ENCODE measurements around the gene ZDHHC11.
A peak's percentile ranks its signal among the peaks of the same experiment; 100 is the strongest.

Gene ZDHHC11

DNA sequence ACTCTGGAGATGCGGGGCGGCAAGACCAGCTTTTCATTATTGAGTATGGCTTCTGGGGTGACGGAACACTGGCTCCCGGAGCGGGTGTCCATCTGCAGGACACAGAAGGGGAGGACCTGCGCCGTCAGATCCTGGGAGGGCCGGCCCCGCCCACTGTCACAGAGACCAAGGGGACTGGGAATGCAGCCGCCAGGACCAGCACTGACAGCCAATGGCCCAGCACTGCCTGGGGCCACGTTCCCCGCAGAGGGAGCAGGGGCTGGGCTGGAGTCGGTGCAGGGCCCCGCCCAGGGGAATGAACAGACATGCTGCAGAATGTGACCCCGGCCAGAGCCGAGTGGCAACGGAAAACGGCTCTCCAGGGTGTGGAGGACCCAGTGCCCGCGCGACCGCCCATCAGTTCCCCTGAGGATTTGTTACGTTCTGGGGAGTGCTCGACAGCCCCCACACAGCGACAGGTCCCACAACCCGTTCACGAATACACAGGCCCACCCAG is at the start of gene ZDHHC11:
Gene ZDHHC11, minus strand, starts transcription at position 476 of the 496 bp plus-strand sequence. Its CDS starts 384 bp downstream, at position 92.
- no peak for DNase-seq (ENCODE audit: insufficient read length, low spot score)
- FAIRE-seq = no peak

GRCh38 chr5:893711-894110 is 42.9 kb upstream of the ZDHHC11 start:
- FAIRE-seq (no peak), DNase-seq (ENCODE audit: insufficient read length, low spot score) (no peak)
- TF ChIP-seq POLR2A (IDR thresholded peaks at IDR 0.05; ENCODE audit: low read depth, low read length) = no peak

More for the DNA sequence above, at the start of gene ZDHHC11:
- no peak for TF ChIP-seq POLR2A (IDR thresholded peaks at IDR 0.05; ENCODE audit: low read depth, low read length)

- DNase-seq (ENCODE audit: insufficient read length, low spot score) = no peak
- TF ChIP-seq POLR2A (IDR thresholded peaks at IDR 0.05; ENCODE audit: low read depth, low read length) = no peak
- FAIRE-seq = no peak
Measured at GRCh38 chr5:893137-893506, 42.3 kb upstream of the ZDHHC11 start.

DNA sequence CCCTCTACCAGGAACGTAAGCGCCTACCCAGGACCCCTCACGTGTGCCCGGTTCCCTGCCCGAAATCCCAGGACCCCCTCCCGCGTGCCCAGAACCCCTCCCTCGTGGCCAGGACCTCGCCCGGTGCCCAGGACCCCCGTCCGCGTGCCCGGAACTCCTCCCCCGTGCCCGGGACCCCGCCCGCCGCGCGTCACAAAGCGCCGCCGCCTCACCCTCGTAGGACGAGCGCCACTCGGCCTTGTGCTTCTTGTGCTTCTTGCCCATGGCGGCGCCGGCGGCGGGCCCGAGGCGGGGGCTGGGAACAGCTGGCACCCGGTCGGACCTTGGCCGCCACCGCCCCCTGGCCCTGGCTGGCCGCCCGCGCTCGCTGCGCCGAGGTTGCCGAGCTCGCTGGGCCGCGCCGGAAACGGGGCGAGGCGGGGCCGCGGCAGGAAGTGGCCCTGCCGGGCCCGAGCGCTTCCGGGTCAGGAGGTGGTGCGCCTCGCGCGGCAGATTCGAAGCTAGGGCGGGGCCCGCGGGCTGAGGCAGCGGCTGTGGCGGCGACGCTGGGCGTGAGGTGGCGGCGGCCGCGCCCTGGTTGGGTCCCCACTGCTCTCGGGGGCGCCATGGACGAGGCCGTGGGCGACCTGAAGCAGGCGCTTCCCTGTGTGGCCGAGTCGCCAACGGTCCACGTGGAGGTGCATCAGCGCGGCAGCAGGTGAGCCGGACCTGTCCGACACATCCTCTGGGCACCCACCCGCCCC is 41.8 kb upstream of the ZDHHC11 start, which contains the start of the genes BRD9 and TRIP13:
Gene BRD9, minus strand, starts transcription at position 408 of the 743 bp plus-strand sequence. Its CDS starts 144 bp downstream, at position 264.
Gene TRIP13, plus strand, starts transcription at position 491 of the 743 bp plus-strand sequence. Its CDS starts 115 bp downstream, at position 606.
- no peak for FAIRE-seq
- peak; percentile 99 for DNase-seq (ENCODE audit: insufficient read length, low spot score)
- TF ChIP-seq POLR2A (IDR thresholded peaks at IDR 0.05; ENCODE audit: low read depth, low read length) = peak; percentile 86

- DNase-seq (ENCODE audit: insufficient read length, low spot score) = peak; percentile 67
- TF ChIP-seq POLR2A (IDR thresholded peaks at IDR 0.05; ENCODE audit: low read depth, low read length) = no peak
- no peak for FAIRE-seq
Measured at GRCh38 chr5:891837-892393, 41.1 kb upstream of the ZDHHC11 start.

GRCh38 chr5:891117-891836 is 40.5 kb upstream of the ZDHHC11 start:
- FAIRE-seq (no peak), DNase-seq (ENCODE audit: insufficient read length, low spot score) (no peak)
- TF ChIP-seq POLR2A (IDR thresholded peaks at IDR 0.05; ENCODE audit: low read depth, low read length) = no peak

DNA sequence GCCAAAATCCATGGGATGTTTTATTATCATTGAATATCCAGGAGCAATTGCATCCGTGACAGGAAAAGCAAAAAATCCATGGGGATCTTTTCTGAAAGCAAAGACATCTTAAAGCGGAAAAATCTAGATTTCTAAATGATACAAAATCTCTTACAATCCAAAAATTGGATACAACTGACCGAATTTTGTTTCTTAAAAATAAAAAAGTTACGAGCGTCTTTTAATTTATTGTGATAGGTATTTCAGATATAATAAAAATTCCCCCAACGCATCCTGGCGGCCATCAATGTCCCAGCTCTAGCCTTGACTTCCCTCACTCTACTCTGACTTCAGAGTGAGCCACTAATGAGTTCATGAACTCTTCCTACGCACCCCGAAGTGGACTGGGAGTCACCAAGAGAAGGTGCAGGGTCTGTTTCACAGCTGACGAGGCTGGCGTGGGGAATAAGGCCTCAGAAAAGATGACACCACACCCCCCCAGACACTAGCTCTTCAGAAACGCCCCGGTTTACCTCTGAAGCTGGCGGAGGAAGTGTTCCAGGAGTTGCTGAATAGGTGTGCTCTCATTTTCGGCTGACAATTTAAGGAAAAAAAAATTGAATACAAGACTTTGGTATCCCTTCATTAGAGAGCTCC is 38.4 kb upstream of the ZDHHC11 start:
- FAIRE-seq = no peak
- TF ChIP-seq POLR2A (IDR thresholded peaks at IDR 0.05; ENCODE audit: low read depth, low read length) = no peak
- no peak for DNase-seq (ENCODE audit: insufficient read length, low spot score)

GRCh38 chr5:888638-889035 is 37.9 kb upstream of the ZDHHC11 start:
- no peak for DNase-seq (ENCODE audit: insufficient read length, low spot score)
- TF ChIP-seq POLR2A (IDR thresholded peaks at IDR 0.05; ENCODE audit: low read depth, low read length) = no peak
- FAIRE-seq = no peak

DNA sequence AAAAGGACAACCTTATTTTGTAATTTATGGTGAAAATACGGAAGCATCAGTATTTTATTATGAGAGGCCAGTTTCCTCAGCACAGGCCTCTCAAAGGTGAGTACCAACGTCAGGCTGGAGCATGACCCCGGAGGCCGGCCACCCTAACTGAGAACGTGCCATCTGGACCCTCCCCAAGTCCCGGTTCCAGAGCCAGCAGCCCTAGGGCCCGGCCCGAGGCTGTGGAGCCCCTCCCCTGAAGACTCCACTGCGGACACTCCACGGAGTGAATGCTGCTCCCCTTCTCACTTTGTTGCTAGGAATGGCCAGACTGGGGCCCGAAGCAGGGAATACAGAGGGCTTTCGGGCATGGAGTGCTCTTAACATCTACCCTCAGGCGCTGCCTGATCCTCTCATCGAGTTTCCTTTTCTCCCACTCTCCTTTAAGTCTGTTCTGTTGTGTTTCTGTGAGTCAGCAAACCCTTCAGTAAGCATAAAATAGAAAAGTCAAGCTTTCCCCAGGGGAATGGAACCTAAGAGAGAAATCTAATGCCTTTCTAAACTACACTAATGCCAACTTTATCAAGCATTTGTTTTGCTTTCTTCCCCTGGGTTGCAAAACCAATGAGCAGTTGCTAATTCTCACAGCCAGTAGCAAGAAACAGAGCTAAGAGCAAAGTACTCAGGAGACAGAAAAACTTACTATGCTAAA is 37.3 kb upstream of the ZDHHC11 start:
- no peak for DNase-seq (ENCODE audit: insufficient read length, low spot score)
- FAIRE-seq = no peak
- TF ChIP-seq POLR2A (IDR thresholded peaks at IDR 0.05; ENCODE audit: low read depth, low read length) = no peak

GRCh38 chr5:886716-887325 is 36.0 kb upstream of the ZDHHC11 start:
- TF ChIP-seq POLR2A (IDR thresholded peaks at IDR 0.05; ENCODE audit: low read depth, low read length) = no peak
- DNase-seq (ENCODE audit: insufficient read length, low spot score) (no peak), FAIRE-seq (no peak)

DNA sequence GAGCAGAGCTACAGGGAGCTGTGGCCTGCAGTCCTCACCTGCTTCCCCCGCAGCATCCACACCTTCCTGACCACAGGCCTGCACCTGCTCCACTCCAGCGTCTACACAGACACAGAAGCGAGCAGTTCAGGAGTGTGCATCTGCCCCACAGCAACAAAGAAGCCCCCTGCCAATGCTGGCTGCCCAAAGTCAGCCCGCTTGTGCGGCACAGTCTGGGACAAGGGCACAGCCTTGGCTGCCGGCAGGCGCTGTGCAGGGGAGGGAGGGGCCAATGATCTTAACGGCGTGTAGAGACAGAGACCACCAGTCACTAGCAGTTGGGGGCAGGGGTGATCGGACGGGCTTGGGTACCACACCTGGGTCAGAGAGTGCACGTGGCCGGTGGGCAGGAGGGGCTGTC is 35.2 kb upstream of the ZDHHC11 start:
- DNase-seq (ENCODE audit: insufficient read length, low spot score) (no peak), FAIRE-seq (no peak)
- TF ChIP-seq POLR2A (IDR thresholded peaks at IDR 0.05; ENCODE audit: low read depth, low read length) = no peak

GRCh38 chr5:885529-885928 is 34.7 kb upstream of the ZDHHC11 start:
- no peak for TF ChIP-seq POLR2A (IDR thresholded peaks at IDR 0.05; ENCODE audit: low read depth, low read length)
- DNase-seq (ENCODE audit: insufficient read length, low spot score) (no peak), FAIRE-seq (no peak)

- FAIRE-seq = no peak
- no peak for TF ChIP-seq POLR2A (IDR thresholded peaks at IDR 0.05; ENCODE audit: low read depth, low read length)
- no peak for DNase-seq (ENCODE audit: insufficient read length, low spot score)
Measured at GRCh38 chr5:885127-885442, 34.3 kb upstream of the ZDHHC11 start.

All from H54 (cell line).